Hematopoietic multipotent progenitor cell treated with erythropoietin and hydrocortisone succinate and interleukin-3 and kit ligand, for 6 days (in vitro differentiated cells): ENCODE measurements around the gene ACOX3.

ENCODE experiments used
- DNase-seq: peaks from one replicate; pipeline ENCODE4 v3.0.0-alpha.2; 2015

Gene ACOX3

GRCh38 chr4:8332891-8333331 is 107.6 kb downstream of the ACOX3 start:
- no peak for DNase-seq

- DNase-seq, result no peak
These were observed 108.3 kb downstream of the ACOX3 start for GRCh38 chr4:8332038-8332857.

GRCh38 chr4:8331575-8331955 is 109.0 kb downstream of the ACOX3 start:
- no peak for DNase-seq

GRCh38 chr4:8330821-8331574 is 109.5 kb downstream of the ACOX3 start:
- no peak for DNase-seq

- no peak for DNase-seq
These were observed 110.4 kb downstream of the ACOX3 start for GRCh38 chr4:8329859-8330761.

GRCh38 chr4:8329560-8329858 is 111.0 kb downstream of the ACOX3 start:
- no peak for DNase-seq

- no peak for DNase-seq
These were observed 111.5 kb downstream of the ACOX3 start for GRCh38 chr4:8328866-8329559.

- DNase-seq, result no peak
These were observed 112.1 kb downstream of the ACOX3 start for GRCh38 chr4:8328456-8328855.

- DNase-seq, result no peak
These were observed 114.3 kb downstream of the ACOX3 start for GRCh38 chr4:8326206-8326605.

- DNase-seq, result no peak
These were observed 115.1 kb downstream of the ACOX3 start for GRCh38 chr4:8325291-8325973.

- DNase-seq, result no peak
These were observed 115.8 kb downstream of the ACOX3 start for GRCh38 chr4:8324640-8325239.

- no peak for DNase-seq
These were observed 116.5 kb downstream of the ACOX3 start for GRCh38 chr4:8323947-8324555.

GRCh38 chr4:8322794-8323704 is 117.5 kb downstream of the ACOX3 start:
- DNase-seq, result no peak

- no peak for DNase-seq
These were observed 118.8 kb downstream of the ACOX3 start for GRCh38 chr4:8321771-8322170.

- no peak for DNase-seq
These were observed 119.3 kb downstream of the ACOX3 start for GRCh38 chr4:8321220-8321619.

GRCh38 chr4:8320386-8320750 is 120.2 kb downstream of the ACOX3 start:
- peak; percentile 19 for DNase-seq

- peak; percentile 16 for DNase-seq
These were observed 120.7 kb downstream of the ACOX3 start for GRCh38 chr4:8319731-8320385.

- DNase-seq, result no peak
These were observed 121.5 kb downstream of the ACOX3 start for GRCh38 chr4:8319061-8319460.

GRCh38 chr4:8318509-8318908 is 122.0 kb downstream of the ACOX3 start:
- no peak for DNase-seq

- no peak for DNase-seq
These were observed 123.0 kb downstream of the ACOX3 start for GRCh38 chr4:8317474-8317873.
